ENCODE data around the gene C10orf105.

The C10orf105 gene

DNA sequence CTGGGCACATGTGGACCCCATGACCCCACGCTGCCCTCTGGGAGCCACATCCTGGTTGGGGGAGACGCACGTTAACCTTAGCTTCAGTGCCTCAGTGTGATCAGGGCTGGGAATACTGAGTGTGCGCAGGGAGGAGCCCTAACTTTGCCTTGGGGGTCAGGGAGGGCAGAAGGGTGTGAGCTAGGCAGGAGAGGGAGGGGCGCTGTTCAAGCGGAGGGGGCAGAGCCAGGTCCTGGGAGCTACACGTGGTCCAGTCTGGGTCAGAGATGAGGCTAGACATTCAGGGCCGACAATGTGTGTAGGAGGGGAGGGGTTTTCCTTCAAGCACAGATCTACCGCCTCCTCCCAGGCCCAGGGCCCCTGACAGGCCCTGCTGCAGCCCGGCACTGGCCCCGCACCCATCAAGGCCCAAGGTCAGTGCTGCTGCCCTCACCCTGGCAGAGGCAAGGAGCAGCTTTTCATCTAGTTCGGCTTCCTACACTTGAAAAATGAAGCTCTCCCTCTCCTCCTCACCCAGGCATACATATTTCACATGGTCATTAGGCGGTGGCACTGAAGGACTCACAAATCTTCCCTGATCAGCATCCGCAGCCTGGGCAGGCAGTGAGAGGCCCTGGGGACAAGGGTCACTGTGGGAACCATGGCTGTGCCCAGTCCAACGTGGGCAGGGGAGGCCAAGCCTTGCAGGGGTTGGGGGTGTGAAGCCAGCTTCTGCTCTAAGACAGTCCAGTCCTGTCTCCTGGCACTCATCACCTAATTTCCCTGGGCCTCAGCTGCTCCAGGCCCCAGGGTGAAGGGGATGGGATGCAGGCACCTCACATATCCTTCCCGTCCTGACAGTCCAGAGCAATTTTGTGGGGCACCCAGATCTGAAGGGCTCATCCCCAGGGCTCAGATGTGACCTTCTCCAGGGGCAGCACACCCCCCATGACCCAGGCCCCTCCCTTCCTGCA is 47.3 kb downstream of the C10orf105 start:
- Histone ChIP-seq H3K9me3 (ENCODE audit: control extremely low read depth in 1 of 5, control insufficient read depth in 4 of 5, insufficient read depth in 2 of 5, low read depth in 1 of 5, low read length in 4 of 5) (no peaks in the 10 kb centered on the region), H3K4me1 (ENCODE audit: control extremely low read depth in 1 of 4, control insufficient read depth in 4 of 4, insufficient read depth in 4 of 4, low read length in 3 of 4) (peaks cover 0 to 30% (median 7%) of the 10 kb centered on the region in 4 experiments), H3K4me3 (ENCODE audit: control insufficient read depth in 1 of 7, extremely low read depth in 1 of 7, insufficient read depth in 4 of 7, low read depth in 2 of 7, low read length in 6 of 7) (no peak overlapping the region), H3K27ac (ENCODE audit: insufficient read depth in 1 of 2, low read depth in 1 of 2, low read length in 2 of 2, poor library complexity in 1 of 2, severe bottlenecking in 2 of 2) (no peak overlapping the region), H3K27me3 (replicated peaks in 2 of 5; ENCODE audit: control insufficient read depth in 4 of 5, insufficient read depth in 5 of 5, low read length in 4 of 5) (no peaks in the 10 kb centered on the region), H3K36me3 (ENCODE audit: control insufficient read depth in 4 of 4, insufficient read depth in 4 of 4, low read length in 3 of 4) (no peaks in the 10 kb centered on the region)
- no peak for DNase-seq
- WGBS (ENCODE audit: insufficient coverage), result 92% methylated on average over 9 of the region's 16 CpGs
- ChIA-PET POLR2A (interaction anchor here (0.5 kb wide), 1 partner anchor 486 kb away, joined by 3 read pairs; no protein-coding TSS in a partner anchor), CTCF (interaction anchor here (1.4 to 3.4 kb wide), 5 partner anchors 13 to 139 kb away, joined by 6 to 14 read pairs (median 6); no protein-coding TSS in a partner anchor)

GRCh38 chr10:71667387-71667752 is 52.2 kb downstream of the C10orf105 start:
- Histone ChIP-seq H3K4me1 (ENCODE audit: control extremely low read depth in 1 of 4, control insufficient read depth in 4 of 4, insufficient read depth in 4 of 4, low read length in 3 of 4) (peaks cover 0 to 39% (median 19%) of the 10 kb centered on the region in 4 experiments), H3K4me3 (ENCODE audit: control insufficient read depth in 1 of 7, extremely low read depth in 1 of 7, insufficient read depth in 4 of 7, low read depth in 2 of 7, low read length in 6 of 7) (no peak overlapping the region), H3K27ac (ENCODE audit: insufficient read depth in 1 of 2, low read depth in 1 of 2, low read length in 2 of 2, poor library complexity in 1 of 2, severe bottlenecking in 2 of 2) (no peak overlapping the region), H3K9me3 (ENCODE audit: control extremely low read depth in 1 of 5, control insufficient read depth in 4 of 5, insufficient read depth in 2 of 5, low read depth in 1 of 5, low read length in 4 of 5) (no peaks in the 10 kb centered on the region), H3K27me3 (replicated peaks in 2 of 5; ENCODE audit: control insufficient read depth in 4 of 5, insufficient read depth in 5 of 5, low read length in 4 of 5) (no peaks in the 10 kb centered on the region), H3K36me3 (ENCODE audit: control insufficient read depth in 4 of 4, insufficient read depth in 4 of 4, low read length in 3 of 4) (no peaks in the 10 kb centered on the region)
- ChIA-PET POLR2A (interaction anchor here (0.6 kb wide), 1 partner anchor 298 kb away, joined by 4 read pairs; no protein-coding TSS in a partner anchor), CTCF (interaction anchor here (0.8 to 2.5 kb wide), 4 partner anchors 11 to 53 kb away, joined by 3 to 10 read pairs (median 3); no protein-coding TSS in a partner anchor)
- WGBS (ENCODE audit: insufficient coverage), result 2% methylated on average over 3 of the region's 5 CpGs
- DNase-seq, result peak in 1 of 3 donors; percentile 66

DNA sequence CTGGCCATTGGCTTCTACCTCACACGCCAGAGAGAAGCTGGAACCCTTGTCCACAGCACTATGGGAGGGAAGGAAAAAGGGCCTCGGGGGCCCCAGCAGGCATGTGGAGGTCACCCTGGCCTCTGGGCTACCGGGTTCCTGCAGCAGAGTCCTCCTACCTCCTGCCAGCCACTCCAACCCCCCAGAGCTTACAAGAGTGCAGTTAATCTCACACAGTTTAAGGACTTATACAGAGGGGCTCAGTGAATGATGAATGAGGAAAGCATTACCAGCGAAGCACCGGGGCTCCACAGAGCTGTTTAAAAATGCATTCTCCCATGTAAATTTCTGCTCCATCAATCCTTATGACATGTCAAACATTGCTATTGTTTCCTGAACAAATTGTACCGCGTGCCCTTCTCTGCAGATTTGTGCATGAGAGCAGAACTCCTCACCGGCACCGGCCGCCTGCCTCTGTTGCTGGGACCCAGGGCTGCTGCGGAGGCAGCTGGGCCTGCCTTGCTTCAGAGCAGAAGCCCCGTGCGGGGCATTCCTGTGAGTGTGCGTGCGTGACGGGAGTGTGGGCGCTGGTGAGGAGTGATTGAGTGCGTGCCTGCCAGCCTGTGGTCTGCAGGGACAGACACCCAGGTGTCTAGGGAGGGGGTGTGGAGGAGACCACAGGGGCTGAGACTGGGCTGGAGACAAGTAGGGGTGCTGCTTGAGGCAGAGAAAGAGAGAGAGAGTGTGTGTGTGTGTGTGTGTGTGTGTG is 52.8 kb downstream of the C10orf105 start:
- WGBS (ENCODE audit: insufficient coverage), result 21% methylated on average over 15 of the region's 18 CpGs
- H3K4me1 ChIP-seq (ENCODE audit: control extremely low read depth in 1 of 4, control insufficient read depth in 4 of 4, insufficient read depth in 4 of 4, low read length in 3 of 4), result peaks cover 0 to 35% (median 19%) of the 10 kb centered on the region in 4 experiments
- H3K27me3 ChIP-seq (replicated peaks in 2 of 5; ENCODE audit: control insufficient read depth in 4 of 5, insufficient read depth in 5 of 5, low read length in 4 of 5), result no peaks in the 10 kb centered on the region
- no peak overlapping the region for H3K4me3 ChIP-seq (ENCODE audit: control insufficient read depth in 1 of 7, extremely low read depth in 1 of 7, insufficient read depth in 4 of 7, low read depth in 2 of 7, low read length in 6 of 7)
- DNase-seq, result peak; percentile 50 to 88 (median 84)
- H3K36me3 ChIP-seq (ENCODE audit: control insufficient read depth in 4 of 4, insufficient read depth in 4 of 4, low read length in 3 of 4), result no peaks in the 10 kb centered on the region
- no peak overlapping the region for H3K27ac ChIP-seq (ENCODE audit: insufficient read depth in 1 of 2, low read depth in 1 of 2, low read length in 2 of 2, poor library complexity in 1 of 2, severe bottlenecking in 2 of 2)
- CTCF ChIA-PET, result interaction anchor here (0.9 to 2.5 kb wide), 5 partner anchors 12 to 97 kb away, joined by 3 to 10 read pairs (median 3); no protein-coding TSS in a partner anchor
- no peaks in the 10 kb centered on the region for H3K9me3 ChIP-seq (ENCODE audit: control extremely low read depth in 1 of 5, control insufficient read depth in 4 of 5, insufficient read depth in 2 of 5, low read depth in 1 of 5, low read length in 4 of 5)
- POLR2A ChIA-PET, result interaction anchor here (0.6 kb wide), 1 partner anchor 298 kb away, joined by 4 read pairs; no protein-coding TSS in a partner anchor

DNA sequence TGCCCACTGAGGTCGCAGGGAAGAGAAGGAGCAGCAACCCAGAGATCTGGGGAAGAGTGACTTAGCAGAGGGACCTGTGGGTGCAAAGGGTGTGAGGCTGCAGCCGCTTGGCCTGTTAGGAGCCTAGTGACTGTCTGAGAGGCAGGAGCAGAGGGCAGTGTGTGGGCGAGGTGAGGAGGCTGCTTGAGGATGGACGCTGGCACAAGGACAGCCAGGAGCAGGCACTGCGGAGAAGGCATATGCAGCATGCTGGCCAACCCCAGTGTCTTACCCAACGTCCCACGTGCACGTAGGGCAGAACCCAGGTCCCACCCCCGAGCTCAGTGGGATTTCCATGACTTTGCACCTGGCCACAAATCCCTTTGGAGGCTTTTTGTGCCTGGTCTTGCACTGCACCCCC is 54.1 kb downstream of the C10orf105 start:
- Histone ChIP-seq H3K27ac (ENCODE audit: insufficient read depth in 1 of 2, low read depth in 1 of 2, low read length in 2 of 2, poor library complexity in 1 of 2, severe bottlenecking in 2 of 2) (no peak overlapping the region), H3K27me3 (replicated peaks in 2 of 5; ENCODE audit: control insufficient read depth in 4 of 5, insufficient read depth in 5 of 5, low read length in 4 of 5) (no peaks in the 10 kb centered on the region), H3K36me3 (ENCODE audit: control insufficient read depth in 4 of 4, insufficient read depth in 4 of 4, low read length in 3 of 4) (no peaks in the 10 kb centered on the region), H3K4me1 (ENCODE audit: control extremely low read depth in 1 of 4, control insufficient read depth in 4 of 4, insufficient read depth in 4 of 4, low read length in 3 of 4) (peaks cover 0 to 34% (median 19%) of the 10 kb centered on the region in 4 experiments), H3K9me3 (ENCODE audit: control extremely low read depth in 1 of 5, control insufficient read depth in 4 of 5, insufficient read depth in 2 of 5, low read depth in 1 of 5, low read length in 4 of 5) (no peaks in the 10 kb centered on the region), H3K4me3 (ENCODE audit: control insufficient read depth in 1 of 7, extremely low read depth in 1 of 7, insufficient read depth in 4 of 7, low read depth in 2 of 7, low read length in 6 of 7) (no peak overlapping the region)
- no peak for DNase-seq
- CTCF ChIA-PET, result interaction anchor here (0.7 to 3.0 kb wide), 9 partner anchors 9 to 147 kb away, joined by 3 to 19 read pairs (median 4); no protein-coding TSS in a partner anchor
- POLR2A ChIA-PET, result no interaction called here
- 90% methylated on average over 9 of the region's 9 CpGs for WGBS (ENCODE audit: insufficient coverage)

DNA sequence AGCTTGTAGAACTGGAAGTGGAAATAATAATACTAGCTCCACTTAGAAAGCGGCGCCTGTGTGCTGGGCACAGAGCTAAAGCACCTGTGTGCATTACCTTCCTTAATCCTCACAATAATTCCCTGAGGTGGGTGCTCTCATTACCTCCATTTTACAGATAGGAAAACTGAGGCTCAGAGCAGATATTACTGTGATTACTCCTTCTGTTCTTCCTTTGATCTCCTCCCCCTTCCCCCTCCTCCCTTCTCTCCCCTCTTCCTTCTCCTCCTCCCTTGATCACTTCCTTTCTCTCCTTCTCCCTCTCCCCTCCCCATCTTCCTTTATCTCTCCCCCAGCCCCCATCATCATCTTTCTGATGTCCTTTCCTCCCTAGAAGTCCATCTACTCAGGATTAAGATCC is 55.0 kb downstream of the C10orf105 start:
- ChIA-PET CTCF (interaction anchor here (0.7 to 3.0 kb wide), 17 partner anchors 10 to 148 kb away, joined by 3 to 19 read pairs (median 4); no protein-coding TSS in a partner anchor), POLR2A (no interaction called here)
- H3K27ac ChIP-seq (ENCODE audit: insufficient read depth in 1 of 2, low read depth in 1 of 2, low read length in 2 of 2, poor library complexity in 1 of 2, severe bottlenecking in 2 of 2), result no peak overlapping the region
- no peak for DNase-seq
- H3K9me3 ChIP-seq (ENCODE audit: control extremely low read depth in 1 of 5, control insufficient read depth in 4 of 5, insufficient read depth in 2 of 5, low read depth in 1 of 5, low read length in 4 of 5), result no peaks in the 10 kb centered on the region
- no peak overlapping the region for H3K4me3 ChIP-seq (ENCODE audit: control insufficient read depth in 1 of 7, extremely low read depth in 1 of 7, insufficient read depth in 4 of 7, low read depth in 2 of 7, low read length in 6 of 7)
- no peaks in the 10 kb centered on the region for H3K27me3 ChIP-seq (replicated peaks in 2 of 5; ENCODE audit: control insufficient read depth in 4 of 5, insufficient read depth in 5 of 5, low read length in 4 of 5)
- H3K4me1 ChIP-seq (ENCODE audit: control extremely low read depth in 1 of 4, control insufficient read depth in 4 of 4, insufficient read depth in 4 of 4, low read length in 3 of 4), result peaks cover 0 to 37% (median 22%) of the 10 kb centered on the region in 4 experiments
- WGBS (ENCODE audit: insufficient coverage), result 90% methylated on average over 2 of the region's 2 CpGs
- H3K36me3 ChIP-seq (ENCODE audit: control insufficient read depth in 4 of 4, insufficient read depth in 4 of 4, low read length in 3 of 4), result no peaks in the 10 kb centered on the region

DNA sequence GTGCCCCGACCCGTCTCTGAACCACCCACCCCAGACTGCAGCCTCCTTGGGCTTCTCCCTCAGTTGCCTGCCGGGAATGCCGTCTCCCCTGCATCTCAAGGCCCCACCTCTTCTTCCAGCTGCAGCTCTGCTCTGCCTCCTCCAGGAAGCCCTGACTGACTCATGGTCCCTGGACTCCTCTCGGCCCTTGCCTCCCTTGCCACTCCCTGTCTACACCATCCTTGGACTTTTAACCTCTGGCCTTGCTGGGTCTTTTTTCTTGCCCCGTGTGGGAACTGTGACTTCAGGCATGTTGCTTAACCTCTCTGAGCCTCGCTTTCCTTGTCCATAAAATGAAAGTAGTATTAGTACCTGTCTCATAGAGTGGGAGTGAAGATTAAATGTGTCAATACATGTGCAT is 56.3 kb downstream of the C10orf105 start:
- Histone ChIP-seq H3K27ac (ENCODE audit: insufficient read depth in 1 of 2, low read depth in 1 of 2, low read length in 2 of 2, poor library complexity in 1 of 2, severe bottlenecking in 2 of 2) (no peak overlapping the region), H3K27me3 (replicated peaks in 2 of 5; ENCODE audit: control insufficient read depth in 4 of 5, insufficient read depth in 5 of 5, low read length in 4 of 5) (no peaks in the 10 kb centered on the region), H3K9me3 (ENCODE audit: control extremely low read depth in 1 of 5, control insufficient read depth in 4 of 5, insufficient read depth in 2 of 5, low read depth in 1 of 5, low read length in 4 of 5) (no peaks in the 10 kb centered on the region), H3K4me3 (ENCODE audit: control insufficient read depth in 1 of 7, extremely low read depth in 1 of 7, insufficient read depth in 4 of 7, low read depth in 2 of 7, low read length in 6 of 7) (no peak overlapping the region), H3K36me3 (ENCODE audit: control insufficient read depth in 4 of 4, insufficient read depth in 4 of 4, low read length in 3 of 4) (no peaks in the 10 kb centered on the region), H3K4me1 (ENCODE audit: control extremely low read depth in 1 of 4, control insufficient read depth in 4 of 4, insufficient read depth in 4 of 4, low read length in 3 of 4) (peaks cover 0 to 44% (median 32%) of the 10 kb centered on the region in 4 experiments)
- 98% methylated on average over 6 of the region's 7 CpGs for WGBS (ENCODE audit: insufficient coverage)
- ChIA-PET POLR2A (no interaction called here), CTCF (interaction anchor here (1.2 to 3.0 kb wide), 4 partner anchors 19 to 149 kb away, joined by 3 to 19 read pairs (median 6); no protein-coding TSS in a partner anchor)
- no peak for DNase-seq
